SKM-1 treated with dmso at 0.1 percent for 144 hours (cell line): ENCODE data around the gene CPT1A.
A peak's percentile ranks its signal among the peaks of the same experiment; 100 is the strongest.

Experiments
- DNase-seq: peaks from one replicate; lab custom pipeline; 2025; ENCODE audit not compliant: unreplicated experiment; lab: John Stamatoyannopoulos, UW

The CPT1A gene

DNA sequence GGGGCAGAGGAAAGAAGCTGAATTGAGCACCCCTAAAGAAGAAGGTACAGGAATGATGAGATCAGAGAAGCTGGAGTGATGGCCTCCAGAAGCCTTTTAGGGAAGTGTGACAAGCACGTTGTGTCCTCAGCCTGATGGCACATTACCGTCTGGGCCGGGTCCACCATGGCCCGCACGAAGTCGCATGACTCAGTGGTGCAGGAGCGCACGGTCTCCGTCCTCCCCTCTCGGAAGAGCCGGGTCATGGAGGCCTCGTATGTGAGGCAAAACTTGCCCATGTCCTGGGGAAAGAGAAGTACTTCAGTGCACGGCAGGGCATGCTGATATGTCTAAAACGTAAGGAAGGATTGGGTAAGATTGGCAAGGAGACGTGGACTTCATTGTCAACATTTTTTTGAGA is 79.2 kb downstream of the CPT1A start:
- no peak for DNase-seq

DNA sequence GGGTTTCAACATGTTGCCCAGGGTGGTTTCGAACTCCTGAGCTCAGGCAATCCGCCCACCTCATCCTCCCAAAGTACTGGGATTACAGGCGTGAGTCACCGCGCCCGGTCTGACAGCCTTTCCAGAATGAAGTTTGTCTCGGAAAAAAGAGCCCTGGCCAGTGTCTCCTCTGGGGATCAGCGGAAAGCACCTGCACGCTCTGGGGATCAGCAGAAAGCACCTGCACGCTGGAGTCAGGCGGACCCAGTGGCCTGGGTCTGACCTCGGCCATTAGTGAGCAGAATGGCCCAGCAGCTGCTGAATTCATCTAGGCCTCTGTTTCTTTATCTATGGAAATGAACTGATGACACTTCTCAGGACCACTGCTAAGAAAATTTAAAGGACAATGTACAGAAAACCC is 79.9 kb downstream of the CPT1A start:
- no peak for DNase-seq

DNA sequence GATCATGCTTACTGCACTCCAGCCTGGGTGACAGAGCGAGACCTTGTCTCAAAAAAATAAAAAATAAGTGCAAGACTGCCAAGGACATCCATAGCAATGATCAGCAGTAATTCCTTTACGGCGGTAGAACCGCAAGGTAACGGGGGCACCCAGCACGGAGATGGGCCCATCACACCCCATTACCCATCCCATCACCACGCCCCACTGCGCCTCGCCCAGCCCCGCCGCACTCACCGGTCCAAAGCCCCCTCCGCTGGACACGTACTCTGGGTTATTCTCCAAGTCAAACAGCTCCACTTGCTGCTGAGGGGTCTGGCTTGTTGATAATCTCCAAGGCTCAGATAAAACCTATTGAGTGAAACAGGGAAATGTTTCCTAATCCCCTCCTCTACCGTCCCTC is 81.7 kb downstream of the CPT1A start:
- DNase-seq = no peak

DNA sequence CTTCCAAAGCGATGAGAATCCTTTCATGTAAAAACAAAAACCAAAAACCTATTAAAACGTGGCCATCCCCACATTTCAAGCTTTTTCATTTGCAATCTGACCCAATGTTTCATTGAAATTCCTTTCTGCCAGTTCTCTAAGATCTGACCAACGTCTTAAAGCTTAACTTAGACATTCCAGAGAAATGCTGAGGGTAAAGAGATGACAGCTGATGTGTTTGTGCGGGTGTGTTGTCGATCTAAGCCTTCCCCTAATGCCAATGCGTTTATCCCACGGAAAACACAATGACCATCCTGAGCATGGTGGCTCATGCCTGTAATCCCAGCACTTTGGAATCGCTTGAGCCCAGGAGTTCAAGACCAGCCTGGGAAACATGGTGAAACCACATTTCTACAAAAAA is 84.0 kb downstream of the CPT1A start:
- no peak for DNase-seq

DNA sequence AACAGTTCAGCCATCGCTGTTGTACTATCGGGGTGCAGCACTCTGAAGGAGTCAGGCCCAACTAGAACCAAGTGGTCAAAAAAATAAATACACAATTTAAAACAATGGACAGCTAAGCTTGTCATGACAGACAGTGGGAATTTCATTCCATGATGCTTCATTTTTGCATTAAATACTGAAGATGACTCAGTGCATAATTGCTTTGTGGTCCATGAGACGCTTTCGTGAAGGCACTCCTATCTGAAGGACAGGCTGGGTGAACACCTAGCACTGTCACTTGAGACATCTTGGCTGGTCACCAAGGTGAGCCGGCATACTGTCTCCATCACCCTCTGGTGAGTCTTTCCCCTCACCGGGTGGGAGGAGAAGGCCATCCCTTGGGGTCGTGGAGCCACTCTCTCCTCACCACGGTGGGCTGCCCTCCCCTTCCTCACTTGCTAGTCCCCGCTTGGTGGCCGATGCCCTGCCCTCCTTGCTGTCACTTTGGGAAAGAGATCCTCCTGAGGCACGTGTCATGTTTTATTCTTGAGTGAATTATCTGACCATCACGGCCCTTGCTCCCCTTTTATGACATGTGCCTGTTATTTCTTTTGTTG is 85.4 kb downstream of the CPT1A start:
- no peak for DNase-seq

DNA sequence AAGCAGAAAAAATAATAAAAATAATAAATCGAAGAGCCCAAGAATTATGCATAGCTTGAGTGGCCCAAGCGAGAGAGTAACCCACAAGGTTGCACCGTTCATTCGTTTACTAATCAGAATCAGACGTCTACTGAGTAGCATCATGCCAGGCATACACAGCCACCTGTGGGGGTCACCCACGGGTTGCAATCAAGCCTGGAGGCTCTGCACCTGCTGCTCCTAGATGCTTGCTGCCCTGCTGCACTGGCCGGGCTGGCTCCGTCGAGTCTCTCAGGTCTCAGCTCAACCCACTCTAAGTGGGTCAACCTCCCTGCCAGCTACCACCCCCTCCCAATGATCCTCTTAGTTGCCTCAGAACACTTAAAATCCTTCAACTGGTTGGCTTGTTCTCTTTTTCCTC is 88.4 kb downstream of the CPT1A start:
- DNase-seq = no peak

DNA sequence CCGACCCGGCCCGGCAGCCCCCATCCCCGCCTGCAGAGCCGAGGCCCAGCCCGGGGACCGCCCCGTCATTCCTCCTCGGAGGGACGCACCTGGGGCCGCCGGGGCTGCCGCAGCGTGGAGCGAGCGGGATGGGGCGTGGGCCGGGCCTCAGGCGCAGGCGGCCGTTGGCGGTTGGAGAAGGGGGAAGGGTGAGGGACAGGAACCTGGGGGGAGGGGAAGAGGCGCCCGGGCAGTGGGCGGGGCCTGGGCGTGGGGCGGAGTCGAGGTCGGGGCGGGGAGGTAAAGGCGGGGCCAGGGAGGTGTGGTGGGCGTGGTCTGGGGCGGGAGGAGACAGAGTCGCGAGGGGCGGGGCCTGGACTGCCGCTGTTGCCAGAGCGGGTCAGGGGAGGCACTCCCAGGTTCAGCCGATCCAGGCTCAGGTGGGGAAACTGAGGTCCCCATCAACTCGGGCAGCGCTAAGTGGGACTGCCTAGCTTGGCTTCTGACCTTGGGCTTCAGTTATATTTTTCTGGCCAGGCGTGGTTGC is 90.3 kb downstream of the CPT1A start, which contains the start of gene TESMIN:
TSS of gene TESMIN (minus strand) at position 190 of the 526 bp plus-strand sequence. CDS start 860 bp downstream, outside the sequence.
- DNase-seq = peak; percentile 86

DNA sequence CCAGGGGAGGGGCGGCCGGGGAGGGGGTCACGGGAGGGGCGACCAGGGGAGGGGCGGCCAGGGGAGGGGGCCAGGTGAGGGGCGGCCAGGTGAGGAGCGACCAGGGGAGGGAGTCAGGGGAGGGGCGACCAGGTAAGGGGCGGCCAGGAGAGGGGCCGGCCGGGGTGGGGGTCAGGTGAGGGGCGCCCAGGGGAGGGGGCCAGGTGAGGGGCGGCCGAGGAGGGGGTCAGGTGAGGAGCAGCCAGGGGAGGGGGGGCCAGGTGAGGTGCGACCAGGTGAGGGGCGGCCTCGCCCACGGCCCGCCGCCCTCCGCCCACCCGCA is 90.8 kb downstream of the CPT1A start:
- no peak for DNase-seq

DNA sequence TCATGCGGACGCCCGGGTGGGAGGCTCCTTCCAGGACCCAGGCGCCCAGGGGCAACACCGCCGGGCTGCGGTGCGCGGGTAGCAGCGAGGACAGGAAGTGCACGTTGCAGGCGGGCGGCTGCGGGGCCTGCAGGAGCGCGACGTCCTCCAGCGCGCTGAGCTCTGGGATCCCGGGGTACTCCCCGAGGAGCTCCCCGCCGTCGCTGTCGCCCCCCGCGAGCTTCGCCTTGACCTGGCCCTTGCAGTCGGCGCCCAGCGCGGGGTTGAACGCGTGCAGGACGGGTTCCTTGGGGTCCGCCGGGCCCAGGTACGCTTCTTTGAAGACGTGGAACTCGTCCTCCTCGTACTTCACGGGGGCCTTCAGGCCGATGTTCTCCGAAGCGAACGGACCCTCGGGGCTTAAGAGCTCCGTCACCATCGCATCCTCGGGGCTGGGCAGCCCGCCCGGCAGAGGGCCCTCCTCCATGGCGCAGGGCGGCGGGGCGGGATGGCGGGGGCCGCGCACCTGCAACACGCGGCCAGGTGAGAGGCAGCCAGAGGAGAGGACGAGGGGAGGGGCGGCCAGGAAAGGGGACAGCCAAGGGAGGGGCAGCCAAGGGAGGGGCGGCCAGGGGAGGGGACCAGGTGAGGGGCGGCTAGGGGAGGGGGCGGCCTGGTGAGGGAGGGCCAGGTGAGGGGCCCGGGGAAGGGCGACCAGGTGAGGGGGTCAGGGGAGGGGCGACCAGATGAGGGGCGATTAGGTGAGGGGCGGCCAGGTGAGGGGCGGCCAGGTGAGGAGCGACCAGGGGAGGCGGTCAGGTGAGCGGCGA is 91.3 kb downstream of the CPT1A start:
- no peak for DNase-seq

DNA sequence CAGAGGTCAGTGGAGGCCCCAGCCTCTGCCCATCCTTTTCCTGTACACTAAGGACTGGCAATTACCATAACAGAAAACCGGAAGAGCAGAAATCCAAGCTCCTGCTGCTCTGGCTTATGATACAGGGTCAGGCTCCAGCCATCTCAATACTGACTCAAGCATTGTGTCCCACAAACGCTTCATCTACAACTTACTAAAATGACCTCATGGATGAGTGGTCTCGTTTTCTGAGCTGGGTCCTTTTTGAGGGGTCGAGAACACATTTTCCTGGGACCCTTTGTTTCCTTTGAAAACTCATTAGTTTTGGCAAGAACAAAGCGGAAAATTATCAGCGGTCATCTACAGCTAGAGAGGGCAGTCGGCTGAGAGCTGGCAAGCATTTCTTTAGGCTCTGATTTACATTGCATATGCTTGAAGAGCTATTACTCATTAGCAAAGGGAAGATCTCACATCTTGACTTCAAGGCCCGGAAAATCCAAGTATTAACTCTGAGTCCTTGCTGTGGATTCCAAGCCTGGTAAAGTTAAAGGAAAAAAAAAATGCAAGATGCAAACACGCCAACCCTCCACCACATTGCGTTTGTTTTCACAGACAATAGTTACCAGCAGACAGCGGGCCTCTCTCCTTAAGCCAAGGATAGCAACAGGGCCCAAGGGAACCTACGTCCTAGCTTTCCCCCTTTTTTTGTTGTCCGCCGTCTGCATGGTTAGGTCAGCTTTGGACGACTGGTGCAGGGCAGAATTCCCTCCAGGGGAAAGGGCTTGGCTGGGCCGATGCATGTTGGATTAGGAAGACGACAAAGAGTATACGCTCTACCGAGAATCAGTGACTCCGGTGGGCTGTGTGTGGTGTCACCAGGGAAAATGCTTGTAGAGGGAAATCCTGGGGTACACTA is 92.2 kb downstream of the CPT1A start:
- peak; percentile 17 for DNase-seq

DNA sequence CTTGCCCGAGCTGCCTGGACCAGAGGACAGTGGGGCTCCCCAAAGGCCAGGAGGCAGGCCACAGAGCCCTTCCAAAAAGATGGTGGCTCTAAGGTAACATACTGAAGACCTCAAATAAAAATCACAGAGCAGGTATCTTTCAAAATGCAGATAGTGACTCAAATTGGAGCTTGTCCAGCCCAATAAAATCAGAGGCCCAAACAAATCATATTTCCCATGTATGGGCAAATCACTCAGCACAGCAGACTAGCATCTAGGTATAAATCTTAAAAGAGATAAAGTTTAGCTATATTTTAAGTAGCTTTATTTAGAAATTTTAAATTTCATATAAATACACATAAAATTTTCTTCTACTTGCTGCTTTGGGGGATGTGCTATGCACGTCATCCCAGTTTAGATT is 93.7 kb downstream of the CPT1A start:
- DNase-seq = no peak

DNA sequence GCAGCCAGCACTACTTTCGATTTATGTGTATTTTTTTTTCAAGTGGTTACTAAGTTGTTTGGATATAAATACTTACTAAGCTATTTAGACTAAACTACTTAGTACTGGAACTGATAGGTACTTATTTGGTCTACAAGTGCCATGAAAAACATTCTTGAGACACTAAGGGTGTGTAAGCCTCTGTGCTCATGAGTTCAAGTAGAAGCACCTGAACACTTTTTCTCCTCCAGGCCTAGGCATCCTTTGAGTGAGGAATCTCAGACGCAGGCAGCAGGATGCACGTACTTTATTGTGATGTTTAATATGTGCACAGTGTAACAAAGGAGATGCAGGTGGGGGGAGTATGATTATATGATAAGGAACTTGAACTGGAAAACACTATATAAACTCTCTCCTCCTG is 98.2 kb downstream of the CPT1A start:
- no peak for DNase-seq

DNA sequence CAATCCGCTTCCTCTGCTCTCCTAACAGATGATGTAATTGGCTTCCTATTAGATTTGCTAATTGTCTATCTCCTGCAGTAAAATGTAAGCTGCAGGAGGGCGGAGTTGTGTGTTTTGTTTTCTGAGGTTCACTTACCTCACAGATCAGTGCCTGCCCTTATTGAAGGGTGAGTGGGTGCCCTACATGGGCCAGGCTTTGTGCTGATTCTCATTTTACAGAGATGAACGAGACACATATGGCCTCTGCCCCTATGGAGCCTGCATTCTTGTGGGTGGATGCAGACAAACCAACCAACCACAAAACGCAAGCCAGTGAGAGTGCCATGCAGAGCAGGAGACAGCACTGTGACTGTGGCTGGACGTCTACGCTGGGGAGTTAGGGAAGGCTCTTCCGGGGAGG is 100.3 kb downstream of the CPT1A start:
- DNase-seq = no peak

DNA sequence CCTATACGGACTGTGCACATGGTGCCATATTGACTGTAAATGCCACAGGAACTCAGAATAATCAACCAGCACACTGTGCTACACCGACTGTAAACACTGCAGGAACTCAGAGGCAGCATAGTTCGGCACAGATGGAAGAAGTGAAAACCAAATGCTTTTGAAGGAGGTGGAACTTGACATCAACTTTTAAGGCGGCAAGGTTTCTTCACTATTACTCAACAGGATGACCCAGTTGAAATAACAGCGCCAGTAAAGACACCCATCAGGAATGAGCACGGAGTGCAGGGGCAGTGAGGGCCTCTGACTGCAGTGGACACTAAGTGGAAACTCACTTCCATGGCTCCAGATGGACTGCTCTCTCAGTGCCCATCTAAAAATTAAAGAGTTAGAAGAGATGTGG is 106.1 kb downstream of the CPT1A start:
- peak; percentile 36 for DNase-seq

DNA sequence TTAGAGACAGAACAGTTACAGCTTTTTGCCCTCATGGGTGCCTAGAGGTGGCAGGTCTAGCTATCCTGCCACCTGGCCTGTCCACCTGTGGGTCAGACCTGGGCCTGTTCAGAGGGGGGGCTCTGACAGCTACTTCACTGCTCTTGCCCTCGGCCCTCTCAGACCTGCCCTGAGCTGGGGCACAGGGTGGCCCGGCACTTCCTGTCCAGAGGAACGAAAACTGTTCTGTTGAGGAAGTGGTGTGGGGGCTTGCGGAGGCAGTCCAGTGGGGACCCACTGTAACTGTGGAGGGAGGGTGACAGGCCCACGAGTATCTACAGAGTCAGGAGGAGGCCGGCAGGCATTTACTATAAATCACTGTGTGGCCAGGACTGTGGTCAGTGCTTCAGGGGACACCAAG is 106.6 kb downstream of the CPT1A start:
- DNase-seq = no peak

DNA sequence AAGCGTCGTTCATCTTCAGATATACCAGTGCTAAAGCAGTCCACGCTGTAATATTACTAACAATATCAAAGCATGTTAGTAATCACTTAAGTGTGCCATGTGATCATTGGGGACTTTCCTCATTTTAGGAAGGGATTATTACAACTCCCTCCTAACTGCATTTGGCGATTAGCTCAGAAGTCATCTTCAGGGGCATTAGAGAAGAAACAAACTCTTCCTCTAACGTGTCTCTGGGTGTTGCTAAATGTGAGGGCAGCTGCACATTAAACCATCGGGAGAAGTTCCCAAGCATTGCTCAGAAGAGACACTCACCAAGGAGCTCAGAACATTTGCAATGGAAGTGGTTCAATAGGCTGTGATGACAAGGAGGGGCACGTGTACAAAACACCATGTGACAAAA is 107.6 kb downstream of the CPT1A start:
- DNase-seq = no peak

DNA sequence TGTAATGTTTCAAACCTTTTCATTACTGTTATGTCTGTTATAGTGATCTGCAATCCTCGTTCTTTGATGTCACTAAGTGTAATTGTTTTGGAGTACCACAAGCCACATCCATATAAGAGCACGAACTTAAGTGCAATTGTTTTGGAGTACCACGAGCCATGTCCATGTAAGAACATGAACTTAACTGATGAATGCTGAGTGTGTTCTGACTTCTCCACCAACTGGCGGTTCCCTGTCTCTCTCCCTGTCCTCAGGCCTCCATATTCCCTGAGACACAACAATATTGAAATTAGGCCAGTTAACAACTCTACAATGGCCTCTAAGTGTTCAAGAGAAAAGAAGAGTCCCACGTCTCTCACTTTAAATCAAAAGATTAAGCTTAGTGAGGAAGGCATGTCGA is 113.9 kb downstream of the CPT1A start:
- no peak for DNase-seq

DNA sequence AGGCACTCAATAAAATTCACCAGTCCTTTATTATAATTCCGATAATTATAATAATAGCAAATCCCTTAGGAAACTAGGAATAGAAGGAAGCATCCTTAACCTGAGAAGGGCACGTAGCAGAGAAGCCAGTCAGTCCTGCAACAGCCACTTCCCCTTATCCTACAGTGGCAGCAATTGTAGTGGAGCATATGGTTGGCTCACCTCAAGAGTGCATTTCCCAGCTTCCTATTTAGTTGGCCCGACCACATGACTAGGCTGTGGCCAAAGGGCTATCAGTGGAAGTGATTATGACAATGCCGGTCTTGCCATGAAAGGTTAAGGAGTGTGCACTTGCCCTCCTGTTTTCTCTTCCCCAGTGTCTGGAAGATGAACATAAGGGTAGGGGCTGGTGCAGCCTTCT is 117.4 kb downstream of the CPT1A start:
- peak; percentile 71 for DNase-seq

DNA sequence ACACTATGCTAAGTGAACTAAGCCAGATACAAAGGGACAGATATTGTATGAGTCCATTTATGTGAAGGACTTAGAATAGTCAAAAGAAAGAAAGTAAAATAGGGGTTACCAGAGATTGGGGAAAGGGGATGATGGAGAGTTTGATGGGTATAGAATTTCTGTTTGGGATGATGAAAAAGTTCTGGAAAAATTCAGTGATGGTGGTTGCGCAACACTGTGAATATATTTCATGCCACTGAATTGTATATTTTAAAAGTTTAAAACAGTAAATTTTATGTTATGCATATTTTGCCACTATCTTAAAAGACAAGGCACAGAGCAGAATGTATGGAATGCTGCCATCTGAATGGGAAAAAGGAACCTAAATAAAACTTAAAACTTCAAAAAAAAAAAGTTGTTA is 119.6 kb downstream of the CPT1A start:
- no peak for DNase-seq

DNA sequence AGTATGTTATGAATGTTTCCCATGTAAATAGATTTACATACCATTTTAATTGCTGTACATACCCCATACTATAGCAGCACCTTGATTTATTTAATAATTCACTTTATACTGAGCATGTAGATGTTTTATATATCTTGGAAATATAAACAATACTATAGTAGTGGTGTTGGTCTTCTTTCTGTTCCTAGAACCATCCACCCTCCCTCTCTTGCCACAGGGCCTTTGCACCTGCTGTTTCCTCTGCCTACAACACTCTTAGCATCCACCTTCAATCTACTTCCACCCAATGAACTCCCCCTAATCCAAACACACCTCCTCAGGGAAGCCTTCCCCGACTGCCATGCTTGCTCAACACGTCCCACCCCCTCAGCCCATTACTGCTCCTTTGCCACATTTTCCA is 120.6 kb downstream of the CPT1A start:
- no peak for DNase-seq

DNA sequence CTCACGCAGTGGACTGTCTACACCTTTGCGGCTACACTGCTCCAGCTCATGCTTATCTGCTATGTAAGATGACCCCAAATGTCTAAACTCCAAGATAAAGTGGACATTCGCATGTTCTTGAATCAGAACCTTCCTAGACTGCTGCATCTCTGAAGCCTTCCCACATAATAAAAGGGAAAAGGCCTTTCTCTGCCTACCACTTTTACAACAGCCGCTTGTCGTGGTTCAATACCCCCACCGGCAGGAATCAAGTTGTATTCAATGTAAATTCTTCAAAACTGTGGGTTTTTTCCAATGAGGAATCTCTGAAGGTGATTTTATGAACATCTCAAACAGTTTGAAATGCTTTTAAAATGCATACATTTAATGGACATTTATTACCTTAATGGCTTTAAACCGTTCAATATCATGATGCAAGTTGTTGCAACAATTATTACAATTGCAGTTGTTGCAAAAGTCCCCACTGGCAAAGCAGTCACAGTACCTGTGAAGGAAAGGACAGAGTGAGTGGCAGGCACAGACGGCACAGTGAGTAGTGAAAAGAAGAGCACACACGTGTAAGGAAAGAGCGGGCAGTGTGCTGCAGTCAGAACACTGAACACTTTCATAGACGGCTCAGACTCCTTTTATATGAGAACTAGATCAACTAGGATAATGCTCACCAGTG is 126.1 kb downstream of the CPT1A start:
- no peak for DNase-seq
